Measurements from ENCODE around the gene SLC16A13. TPM values are rescaled to one million over a fixed set of nuclear protein-coding genes. Genes with fewer than 3 reads are reported as not detected.
"Not testable (repeated sequence)": the region's sequence is repeated elsewhere in the genome, so short reads cannot be mapped to it uniquely, and the experiment has no call there.

SLC16A13 gene
- total RNA-seq, 2 experiments from 2014 or later: 4.8 to 5.9 TPM

DNA sequence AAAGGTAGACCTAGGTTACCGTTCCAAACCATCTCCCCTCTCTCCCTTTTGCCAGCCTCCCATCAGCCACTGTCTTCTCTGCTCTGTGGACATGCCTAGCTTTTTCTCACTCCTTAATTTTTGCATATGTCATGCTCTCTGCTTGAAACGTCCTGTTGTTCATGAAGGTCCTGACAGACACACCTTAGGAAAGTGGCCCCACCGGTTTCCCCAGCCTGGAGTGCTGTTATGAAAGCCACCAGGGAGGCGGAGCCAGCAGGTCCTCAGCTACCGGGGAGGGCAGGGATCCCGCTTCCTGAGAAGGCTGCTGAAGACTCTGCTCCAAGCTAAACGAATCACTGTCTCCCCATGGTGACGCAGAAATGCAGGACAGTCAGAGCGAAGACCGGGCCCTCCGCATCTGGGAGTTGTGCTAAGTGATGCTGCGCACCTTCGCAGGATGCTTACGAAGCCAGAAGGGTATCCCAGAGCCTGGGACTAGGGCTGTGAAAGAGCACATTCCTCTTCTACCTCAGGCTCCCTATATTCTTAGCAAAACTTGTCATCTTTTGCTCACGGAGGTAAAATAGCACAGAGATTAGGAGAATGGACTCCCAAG lies 10.4 kb downstream of the SLC16A13 start:
- TF ChIP-seq, protein P1, sequence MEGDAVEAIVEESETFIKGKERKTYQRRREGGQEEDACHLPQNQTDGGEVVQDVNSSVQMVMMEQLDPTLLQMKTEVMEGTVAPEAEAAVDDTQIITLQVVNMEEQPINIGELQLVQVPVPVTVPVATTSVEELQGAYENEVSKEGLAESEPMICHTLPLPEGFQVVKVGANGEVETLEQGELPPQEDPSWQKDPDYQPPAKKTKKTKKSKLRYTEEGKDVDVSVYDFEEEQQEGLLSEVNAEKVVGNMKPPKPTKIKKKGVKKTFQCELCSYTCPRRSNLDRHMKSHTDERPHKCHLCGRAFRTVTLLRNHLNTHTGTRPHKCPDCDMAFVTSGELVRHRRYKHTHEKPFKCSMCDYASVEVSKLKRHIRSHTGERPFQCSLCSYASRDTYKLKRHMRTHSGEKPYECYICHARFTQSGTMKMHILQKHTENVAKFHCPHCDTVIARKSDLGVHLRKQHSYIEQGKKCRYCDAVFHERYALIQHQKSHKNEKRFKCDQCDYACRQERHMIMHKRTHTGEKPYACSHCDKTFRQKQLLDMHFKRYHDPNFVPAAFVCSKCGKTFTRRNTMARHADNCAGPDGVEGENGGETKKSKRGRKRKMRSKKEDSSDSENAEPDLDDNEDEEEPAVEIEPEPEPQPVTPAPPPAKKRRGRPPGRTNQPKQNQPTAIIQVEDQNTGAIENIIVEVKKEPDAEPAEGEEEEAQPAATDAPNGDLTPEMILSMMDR (IDR thresholded peaks at IDR 0.05): peak; percentile 18
- DNase-seq (peak; percentile 48), ATAC-seq (peak; percentile 14)
- POLR2A ChIA-PET: interaction anchor here (0.8 to 1.8 kb wide), 12 partner anchors 8 to 174 kb away, joined by 3 to 8 read pairs (median 4); partner anchors contain the start of genes ACADVL and SLC16A13
- Mint-ChIP-seq H3K4me3 (peak overlapping the region; percentile 73), H3K27ac (peak overlapping the region; percentile 86), H3K36me3 (ENCODE audit: low read depth) (peaks cover 1% of the 10 kb centered on the region), H3K9me3 (no peaks in the 10 kb centered on the region), H3K27me3 (peaks cover 2% of the 10 kb centered on the region), H3K4me1 (ENCODE audit: low read depth) (peaks cover 37% of the 10 kb centered on the region)
- intact Hi-C loops (cut with micrococcal nuclease): loop anchor here (1.0 kb wide), 1 partner anchor 87 kb away; no protein-coding TSS in a partner anchor
- CTCF ChIA-PET: interaction anchor here (0.6 to 12.3 kb wide), 56 partner anchors 8 to 640 kb away, joined by 3 to 371 read pairs (median 5); partner anchors contain the start of genes ACADVL, ASGR1, ASGR2 and BCL6B

DNA sequence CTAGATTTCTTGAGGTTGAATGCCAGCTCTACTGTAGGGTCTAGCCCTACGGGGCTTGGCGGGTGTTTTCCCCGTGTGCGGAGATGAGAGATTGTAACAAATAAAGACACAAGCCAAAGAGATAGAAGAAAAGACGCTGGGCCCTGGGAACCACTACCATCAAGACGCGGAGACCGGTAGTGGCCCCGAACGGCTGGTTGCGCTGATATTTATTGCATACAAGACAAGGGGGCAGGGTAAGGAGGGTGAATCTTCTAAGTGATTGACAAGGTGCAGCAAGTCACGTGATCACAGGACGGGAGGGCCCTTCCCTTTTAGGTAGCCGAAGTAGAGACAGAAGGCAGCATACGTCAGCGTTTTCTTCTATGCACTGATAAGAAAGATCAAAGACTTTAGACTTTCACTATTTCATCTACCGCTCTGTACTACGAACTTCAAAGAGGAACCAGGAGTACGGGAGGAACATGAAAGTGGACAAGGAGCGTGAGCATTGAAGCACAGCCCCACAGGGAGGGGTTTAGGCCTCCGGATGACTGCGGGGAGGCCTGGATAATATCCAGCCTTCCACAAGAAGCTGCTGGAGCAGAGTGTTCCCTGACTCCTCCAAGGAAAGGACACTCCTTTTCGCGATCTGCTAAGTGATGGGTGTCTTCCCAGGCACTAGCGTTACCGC lies 11.0 kb downstream of the SLC16A13 start:
- H3K9me3 Mint-ChIP-seq; H3K27me3 Mint-ChIP-seq; H3K36me3 Mint-ChIP-seq (ENCODE audit: low read depth): not testable (repeated sequence)
- intact Hi-C loops (cut with micrococcal nuclease): loop anchor here (1.0 kb wide), 1 partner anchor 86 kb away; no protein-coding TSS in a partner anchor
- CTCF ChIA-PET: interaction anchor here (0.8 to 12.3 kb wide), 29 partner anchors 8 to 249 kb away, joined by 3 to 371 read pairs (median 7); partner anchors contain the start of genes ACADVL, ASGR1, ASGR2 and BCL6B
- H3K4me3 Mint-ChIP-seq: peak overlapping the region; percentile 73
- H3K27ac Mint-ChIP-seq: peak overlapping the region; percentile 86
- DNase-seq: peak; percentile 90
- peaks cover 31% of the 10 kb centered on the region for H3K4me1 Mint-ChIP-seq (ENCODE audit: low read depth)
- peak; percentile 18 for ATAC-seq
- POLR2A ChIA-PET: interaction anchor here (1.1 to 1.8 kb wide), 6 partner anchors 10 to 131 kb away, joined by 3 to 8 read pairs (median 6); partner anchors contain the start of gene SLC16A13

DNA sequence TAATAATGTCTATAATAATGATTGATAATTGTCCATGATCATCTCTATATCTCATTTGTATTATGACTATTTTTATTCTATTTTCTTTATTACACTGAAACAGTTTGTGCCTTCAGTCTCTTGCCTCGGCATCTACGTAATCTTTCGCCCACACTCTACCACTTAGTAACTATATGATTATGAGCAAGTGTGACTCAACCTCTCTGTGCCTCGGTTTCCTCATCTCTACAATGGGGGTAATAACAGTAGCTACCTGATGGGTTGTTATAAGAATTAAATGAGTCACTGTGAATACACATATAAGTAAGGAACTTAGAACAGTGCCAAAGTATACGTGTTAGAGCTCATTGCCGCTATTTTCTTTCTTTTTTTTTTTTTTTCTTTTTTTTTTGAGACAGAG lies 11.8 kb downstream of the SLC16A13 start:
- CTCF ChIA-PET: interaction anchor here (0.7 to 12.3 kb wide), 5 partner anchors 13 to 145 kb away, joined by 3 to 371 read pairs (median 8); partner anchors contain the start of gene ASGR1
- POLR2A ChIA-PET: interaction anchor here (1.1 to 1.3 kb wide), 2 partner anchors 86 to 89 kb away, joined by 3 read pairs; no protein-coding TSS in a partner anchor
- H3K4me1 Mint-ChIP-seq (ENCODE audit: low read depth): peaks cover 27% of the 10 kb centered on the region
- peak; percentile 15 for ATAC-seq
- TF ChIP-seq, protein P1 (IDR thresholded peaks at IDR 0.05): no peak
- peak overlapping the region; percentile 73 for H3K4me3 Mint-ChIP-seq
- intact Hi-C loops (cut with micrococcal nuclease): no loop called here
- no peaks in the 10 kb centered on the region for H3K9me3 Mint-ChIP-seq
- H3K27me3 Mint-ChIP-seq: peaks cover 2% of the 10 kb centered on the region
- H3K36me3 Mint-ChIP-seq (ENCODE audit: low read depth): no peaks in the 10 kb centered on the region
- DNase-seq: peak; percentile 57
- H3K27ac Mint-ChIP-seq: no peak overlapping the region

DNA sequence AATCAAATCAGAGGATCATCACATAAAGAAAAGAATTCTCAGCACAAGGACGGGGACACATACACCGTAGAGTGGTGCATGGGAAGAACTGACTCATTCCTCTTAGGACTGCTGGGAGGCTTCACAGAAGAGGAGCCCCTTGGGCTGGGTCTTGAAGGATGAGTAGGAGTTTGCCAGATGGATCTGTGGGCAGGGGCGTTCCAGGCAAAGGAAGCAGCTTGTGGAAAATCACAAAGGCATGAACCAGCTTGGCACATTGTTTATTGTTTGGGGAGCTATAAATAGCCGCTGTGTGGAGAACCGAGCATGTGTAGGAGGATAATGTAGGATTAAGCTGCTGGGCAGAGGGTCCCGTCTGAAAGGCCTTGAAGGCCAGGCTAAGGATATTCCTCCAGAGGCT lies 13.2 kb downstream of the SLC16A13 start:
- POLR2A ChIA-PET: no interaction called here
- no peak overlapping the region for H3K27ac Mint-ChIP-seq
- no peak overlapping the region for H3K4me3 Mint-ChIP-seq
- peaks cover 20% of the 10 kb centered on the region for H3K4me1 Mint-ChIP-seq (ENCODE audit: low read depth)
- H3K27me3 Mint-ChIP-seq: peaks cover 2% of the 10 kb centered on the region
- intact Hi-C loops (cut with micrococcal nuclease): no loop called here
- CTCF ChIA-PET: interaction anchor here (0.9 to 12.3 kb wide), 4 partner anchors 11 to 136 kb away, joined by 3 to 371 read pairs (median 6); no protein-coding TSS in a partner anchor
- DNase-seq (no peak), ATAC-seq (no peak)
- H3K9me3 Mint-ChIP-seq: no peaks in the 10 kb centered on the region
- no peaks in the 10 kb centered on the region for H3K36me3 Mint-ChIP-seq (ENCODE audit: low read depth)
- TF ChIP-seq, protein P1 (IDR thresholded peaks at IDR 0.05): no peak

DNA sequence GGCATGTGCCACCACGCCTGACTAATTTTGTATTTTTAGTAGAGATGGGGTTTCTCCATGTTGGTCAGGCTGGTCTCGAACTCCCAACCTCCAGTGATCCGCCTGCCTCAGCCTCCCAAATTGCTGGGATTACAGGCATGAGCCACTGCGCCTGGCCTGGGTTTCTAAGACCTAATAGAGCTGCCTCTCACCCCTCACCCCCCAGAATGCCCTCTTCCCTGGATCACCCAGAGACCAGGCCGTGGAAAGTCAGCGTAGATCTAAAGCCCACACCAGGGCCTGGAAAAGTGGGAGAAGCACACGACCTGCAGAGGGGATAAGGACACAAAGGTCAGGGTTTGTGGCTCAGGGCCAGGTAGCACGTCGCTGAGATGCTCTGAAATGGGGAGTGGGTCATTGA lies 14.8 kb downstream of the SLC16A13 start:
- ATAC-seq; H3K9me3 Mint-ChIP-seq; H3K4me3 Mint-ChIP-seq; intact Hi-C loops (cut with micrococcal nuclease); H3K27ac Mint-ChIP-seq; DNase-seq; H3K27me3 Mint-ChIP-seq; POLR2A ChIA-PET; H3K36me3 Mint-ChIP-seq (ENCODE audit: low read depth): not testable (repeated sequence)
- CTCF ChIA-PET: interaction anchor here (0.5 to 12.3 kb wide), 6 partner anchors 13 to 139 kb away, joined by 3 to 371 read pairs (median 3); no protein-coding TSS in a partner anchor
- peaks cover 19% of the 10 kb centered on the region for H3K4me1 Mint-ChIP-seq (ENCODE audit: low read depth)

All from activated CD8-positive, alpha-beta T cell treated with anti-CD3 and anti-CD28 coated beads for 36 hours (primary cell).